Activated CD8-positive, alpha-beta memory T cell treated with anti-CD3 and anti-CD28 coated beads for 1 hour (primary cell): ENCODE data around the gene SMG9.

Source experiments
- DNase-seq, 2 donors: peaks; one replicate each; pipeline ENCODE4 v3.0.0-alpha.2; 2020; ENCODE audit warnings: low read depth in 1 of 2; ENCODE audit errors: extremely low read depth in 1 of 2

The SMG9 gene, protein sequence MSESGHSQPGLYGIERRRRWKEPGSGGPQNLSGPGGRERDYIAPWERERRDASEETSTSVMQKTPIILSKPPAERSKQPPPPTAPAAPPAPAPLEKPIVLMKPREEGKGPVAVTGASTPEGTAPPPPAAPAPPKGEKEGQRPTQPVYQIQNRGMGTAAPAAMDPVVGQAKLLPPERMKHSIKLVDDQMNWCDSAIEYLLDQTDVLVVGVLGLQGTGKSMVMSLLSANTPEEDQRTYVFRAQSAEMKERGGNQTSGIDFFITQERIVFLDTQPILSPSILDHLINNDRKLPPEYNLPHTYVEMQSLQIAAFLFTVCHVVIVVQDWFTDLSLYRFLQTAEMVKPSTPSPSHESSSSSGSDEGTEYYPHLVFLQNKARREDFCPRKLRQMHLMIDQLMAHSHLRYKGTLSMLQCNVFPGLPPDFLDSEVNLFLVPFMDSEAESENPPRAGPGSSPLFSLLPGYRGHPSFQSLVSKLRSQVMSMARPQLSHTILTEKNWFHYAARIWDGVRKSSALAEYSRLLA

DNA sequence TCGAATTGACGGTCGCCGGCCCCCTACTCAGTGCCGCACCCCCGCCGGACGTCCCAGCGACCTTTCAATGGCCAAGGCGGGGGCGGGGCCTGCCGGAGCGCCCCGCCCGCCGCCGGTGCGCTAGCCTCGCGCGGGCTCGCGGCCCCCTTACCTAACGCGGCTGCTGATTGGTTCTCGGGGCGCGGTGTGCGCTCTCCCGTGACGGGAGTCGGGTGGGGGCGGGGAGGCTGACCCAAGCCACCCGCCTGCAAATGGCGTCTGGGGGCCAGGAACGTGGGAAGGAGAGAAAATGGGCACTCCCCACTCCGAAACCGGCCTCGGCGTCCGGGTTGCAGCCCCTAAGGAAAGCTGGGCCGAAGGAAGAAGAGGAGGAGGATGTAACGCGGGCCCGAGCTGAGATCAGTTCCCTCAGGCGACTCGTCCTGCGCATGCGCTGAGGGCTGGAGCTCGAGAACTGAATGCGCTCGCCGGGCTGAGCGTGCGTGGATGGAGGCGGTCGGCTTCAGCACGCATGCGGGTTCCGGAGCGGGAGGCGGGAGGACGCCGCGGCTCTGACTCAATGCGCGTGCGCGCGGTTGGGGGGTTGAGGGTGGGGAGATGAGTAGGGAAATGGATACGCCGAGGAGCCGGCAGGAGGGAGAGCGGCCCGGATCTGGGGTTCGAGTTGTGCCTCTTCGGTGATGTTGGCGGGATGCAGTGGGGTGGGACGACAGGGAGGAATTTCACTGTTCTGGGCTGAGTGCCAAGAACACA lies at the start of gene SMG9:
SMG9 (minus strand) TSS at position 460 of the 753 bp plus-strand sequence. CDS start 4,221 bp downstream, outside the sequence.
- DNase-seq: peak; percentile 95 to 99

DNA sequence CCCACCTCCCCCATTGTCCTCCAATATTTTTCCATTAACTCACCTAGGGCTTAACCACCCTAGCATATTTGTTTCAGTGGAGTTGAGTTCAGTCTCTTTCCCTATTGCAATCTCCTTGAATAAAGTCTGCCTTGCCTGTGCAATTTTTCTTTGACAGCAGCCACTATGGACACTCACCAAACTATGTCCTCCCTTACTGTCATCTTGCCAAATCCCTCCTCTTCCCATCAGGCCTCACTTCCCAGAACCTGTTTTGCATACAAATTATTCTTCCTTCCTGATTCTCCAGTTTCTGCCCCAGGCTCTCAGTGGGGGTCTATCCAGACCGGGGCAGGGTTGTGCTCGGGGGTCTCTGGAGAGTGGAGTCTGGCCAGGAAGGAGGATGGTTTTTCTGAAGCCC lies 49.7 kb upstream of the SMG9 start:
- no peak for DNase-seq

DNA sequence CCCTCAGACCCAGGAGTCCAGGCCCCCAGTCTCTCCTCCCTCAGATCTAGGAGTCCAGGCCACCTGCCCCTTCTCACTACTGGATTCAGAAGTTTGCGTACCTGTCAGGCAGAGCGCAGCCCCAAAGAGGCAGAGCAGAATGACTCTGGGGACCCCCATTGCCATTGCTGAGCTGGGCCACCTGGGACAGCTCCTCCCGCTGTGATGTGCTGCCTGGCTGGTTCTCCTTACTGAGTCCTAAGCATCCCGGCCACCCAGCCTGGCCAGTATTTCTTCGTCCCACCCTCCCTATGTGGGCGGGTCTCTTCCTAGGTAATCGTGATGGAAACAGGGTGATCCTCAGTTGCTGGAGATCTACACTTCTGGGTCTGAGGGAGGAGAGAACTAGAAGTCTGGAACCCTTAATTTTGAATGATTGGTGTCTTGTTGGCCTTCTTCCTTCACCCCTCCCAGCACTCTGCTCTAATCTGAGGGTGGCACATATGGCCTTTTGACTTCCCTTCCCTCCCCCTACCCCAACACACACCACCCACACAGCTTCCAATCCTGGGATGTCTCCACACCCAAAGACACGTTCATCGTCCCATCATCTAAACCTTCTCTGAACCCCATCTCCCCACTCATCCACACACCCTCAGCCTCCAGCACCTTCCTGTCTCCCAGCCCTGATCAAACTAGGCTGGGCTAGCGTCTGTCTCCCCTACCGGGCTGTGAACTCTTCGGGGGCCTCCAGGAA lies 47.6 kb upstream of the SMG9 start, which contains the start of gene LYPD5:
LYPD5 (minus strand) TSS at position 232 of the 736 bp plus-strand sequence; CDS start at position 165, 67 bp downstream.
- no peak for DNase-seq

DNA sequence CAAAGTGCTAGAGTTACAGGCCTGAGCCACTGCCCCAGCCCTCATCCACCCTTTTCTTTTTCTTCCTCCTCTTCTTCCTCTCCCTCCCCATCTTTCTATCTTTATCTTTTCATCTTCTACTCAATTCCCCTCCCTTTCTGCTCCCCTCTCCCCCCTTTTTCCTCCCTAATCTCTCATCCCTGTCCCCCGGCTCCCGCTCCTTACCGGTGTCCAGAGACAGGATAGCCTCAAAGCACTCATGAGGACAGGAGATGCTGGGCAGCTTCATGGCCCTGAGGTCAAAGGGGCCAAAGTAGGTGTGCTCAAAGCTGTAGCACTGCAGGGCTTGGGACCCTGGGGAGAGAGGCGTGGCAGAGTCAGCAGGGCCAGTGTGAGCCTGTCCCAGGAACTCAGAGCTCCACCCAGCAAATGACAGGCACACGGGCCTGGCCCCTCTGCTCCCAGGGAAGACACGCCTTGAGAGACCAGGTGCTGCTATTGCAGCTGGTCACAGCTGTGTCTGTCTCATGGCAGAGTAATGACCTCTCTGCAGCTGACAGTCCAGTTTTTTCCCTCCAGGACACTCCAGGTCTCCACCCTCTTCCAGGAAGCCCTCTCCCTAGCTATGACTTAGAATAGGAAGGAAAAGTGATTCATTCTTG lies 44.9 kb upstream of the SMG9 start:
- DNase-seq: no peak

DNA sequence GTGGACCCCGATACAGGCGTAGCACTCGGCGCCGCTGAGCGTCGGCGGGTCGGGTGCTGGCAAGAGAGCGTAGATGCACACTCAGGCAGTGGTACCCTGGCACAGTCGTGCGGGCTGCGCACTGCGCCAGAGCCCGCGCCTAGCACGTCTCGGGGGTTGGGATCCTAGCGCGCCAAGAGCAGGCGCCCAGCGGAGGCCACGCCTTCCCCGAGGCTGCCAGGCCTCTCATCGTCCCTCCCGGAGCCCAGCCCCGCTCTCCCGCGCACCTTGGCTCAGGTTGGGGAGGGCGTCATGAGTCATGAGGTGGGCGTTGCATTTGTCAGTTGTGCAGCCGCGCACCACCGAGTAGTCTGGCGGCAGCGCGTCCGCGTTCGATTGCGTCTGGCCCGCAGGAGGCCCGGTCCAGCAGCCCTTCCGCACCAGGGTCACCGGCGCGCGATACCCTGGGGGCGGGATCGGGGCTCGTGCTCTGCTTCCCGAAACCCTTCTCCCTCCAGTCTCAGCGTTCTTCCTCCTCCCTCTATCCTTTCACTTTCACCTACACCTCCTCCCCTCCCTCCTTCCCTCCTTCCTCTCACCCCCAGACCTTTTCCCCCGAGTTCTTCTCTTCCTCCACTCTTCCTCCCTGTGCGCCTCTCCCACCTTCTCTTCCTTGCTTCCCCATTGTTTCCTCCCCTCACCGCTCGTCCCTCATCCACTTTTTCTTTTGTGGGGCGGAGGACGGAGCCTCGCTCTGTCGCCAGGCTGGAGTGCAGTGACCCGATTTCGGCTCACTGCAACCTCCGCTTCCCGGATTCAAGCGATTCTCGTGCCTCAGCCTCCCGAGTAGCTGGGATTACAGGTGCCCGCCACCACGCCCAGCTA lies 44.0 kb upstream of the SMG9 start:
- DNase-seq: peak in 1 of 2 donors; percentile 40

DNA sequence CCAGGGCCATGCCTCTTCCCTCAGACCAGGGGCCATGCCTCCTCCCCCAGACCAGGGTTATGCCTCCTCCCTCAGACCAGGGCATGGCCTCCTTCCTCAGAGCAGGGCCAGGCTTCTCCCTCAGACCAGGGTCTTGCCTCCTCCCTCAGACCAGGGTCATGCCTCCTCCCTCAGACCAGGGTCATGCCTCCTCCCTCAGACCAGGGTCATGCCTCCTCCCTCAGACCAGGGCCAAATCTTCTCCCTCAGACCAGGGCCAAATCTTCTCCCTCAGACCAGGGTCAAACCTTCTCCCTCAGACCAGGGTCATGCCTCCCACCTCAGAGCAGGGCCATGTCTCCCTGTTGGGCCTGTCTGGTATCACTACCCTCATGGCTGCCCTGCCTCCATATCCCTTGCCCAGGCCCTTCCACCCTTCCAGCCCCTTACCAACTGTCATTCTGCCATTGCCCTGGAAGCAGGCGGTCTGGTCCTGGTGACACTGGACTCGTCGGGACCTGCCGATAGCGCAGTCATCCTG lies 43.3 kb upstream of the SMG9 start:
- no peak for DNase-seq

DNA sequence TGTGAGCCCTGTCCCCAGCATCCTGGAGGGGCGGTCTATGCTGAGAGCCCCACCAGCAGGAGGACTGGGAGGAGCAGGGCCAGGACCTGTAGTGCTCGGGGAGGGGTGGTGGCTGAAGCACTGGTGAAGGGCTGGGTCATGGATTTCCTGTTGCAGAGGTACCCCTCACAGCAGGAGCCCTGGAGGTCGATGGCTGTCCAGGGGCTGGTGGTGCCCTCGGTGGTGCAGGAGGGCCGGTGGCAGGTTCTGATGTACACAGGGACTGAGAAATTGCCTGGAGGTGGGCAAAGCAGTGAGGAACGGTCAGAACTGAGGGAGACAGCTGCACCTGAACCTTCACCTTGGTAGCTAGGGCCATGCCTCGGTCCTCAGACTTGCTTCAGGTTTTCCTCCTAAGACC lies 42.8 kb upstream of the SMG9 start:
- DNase-seq: no peak

DNA sequence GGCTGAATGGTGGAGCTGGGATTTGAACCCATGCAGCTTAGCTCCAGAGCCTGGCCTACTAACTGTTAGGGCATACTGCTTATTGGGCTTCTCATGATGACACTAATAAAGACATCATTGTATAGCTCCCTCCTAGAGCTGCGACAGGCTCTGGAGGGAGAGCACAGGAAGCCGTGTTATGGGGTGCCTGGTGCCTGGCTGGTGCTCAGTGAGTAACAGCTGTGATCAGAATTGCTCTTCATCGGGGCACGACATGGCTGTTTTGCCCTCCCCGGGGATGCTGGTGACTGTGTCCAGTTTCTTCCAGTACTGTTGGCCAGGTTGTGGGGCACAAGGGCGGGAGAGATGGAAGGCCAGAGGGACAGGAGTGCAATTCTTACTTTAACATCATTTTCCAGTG lies 42.4 kb upstream of the SMG9 start:
- no peak for DNase-seq

DNA sequence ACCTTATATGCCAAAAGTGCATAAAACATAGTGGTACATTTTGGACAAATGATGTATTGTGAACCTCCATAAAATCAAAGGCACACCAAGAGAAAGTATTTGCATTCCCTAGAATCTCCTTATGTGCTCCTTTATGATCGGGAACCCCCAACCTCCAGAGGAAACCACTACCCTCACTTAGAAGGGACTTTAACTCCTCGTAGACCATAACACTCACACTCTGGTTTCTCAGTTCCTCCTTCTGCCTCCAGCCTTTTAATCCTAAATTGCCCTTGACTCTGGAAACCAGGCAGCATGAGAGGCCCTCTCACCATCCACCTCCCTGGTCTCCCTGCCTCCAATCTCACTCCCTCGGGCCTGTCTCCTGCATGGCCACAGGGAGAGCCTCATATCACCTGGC lies 35.8 kb upstream of the SMG9 start:
- no peak for DNase-seq

DNA sequence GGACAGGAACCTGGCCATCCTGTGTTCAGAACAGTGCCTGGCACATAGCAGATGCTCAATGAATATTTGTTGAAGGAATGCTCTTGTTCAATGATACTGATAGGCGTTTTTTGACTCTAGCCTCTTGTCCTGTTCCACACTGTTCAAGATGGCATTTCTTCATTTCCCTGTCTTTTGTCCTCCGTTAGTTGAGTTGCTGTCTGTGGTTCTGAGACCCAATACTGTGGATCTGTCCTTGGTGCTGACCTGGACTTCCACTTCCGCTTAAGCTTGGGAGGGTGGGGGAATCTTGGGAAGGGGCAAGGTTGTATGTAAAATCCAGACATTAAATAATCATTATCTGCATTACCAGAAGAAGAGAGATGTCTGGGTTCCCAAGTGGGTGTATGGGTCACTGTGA lies 34.3 kb upstream of the SMG9 start:
- no peak for DNase-seq

DNA sequence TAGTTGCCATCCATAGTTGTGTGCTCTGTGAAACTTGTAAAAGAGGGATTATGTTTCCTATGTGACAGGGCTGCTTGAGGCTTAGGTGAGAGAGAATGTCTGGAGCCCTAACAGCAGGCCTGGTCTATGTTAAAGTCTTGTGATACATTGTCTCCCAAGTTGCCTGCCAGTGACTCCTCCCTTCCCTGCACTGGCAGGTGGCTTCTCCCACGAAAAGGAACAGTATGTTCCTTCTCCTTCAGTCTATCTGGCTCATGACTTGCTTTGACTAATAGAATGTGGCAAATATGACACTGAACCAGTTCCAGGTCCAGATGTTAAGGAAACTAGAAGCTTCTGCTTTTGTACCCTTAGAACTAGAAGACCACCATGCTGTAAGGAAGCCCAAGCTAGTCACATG lies 31.9 kb upstream of the SMG9 start:
- DNase-seq: no peak

DNA sequence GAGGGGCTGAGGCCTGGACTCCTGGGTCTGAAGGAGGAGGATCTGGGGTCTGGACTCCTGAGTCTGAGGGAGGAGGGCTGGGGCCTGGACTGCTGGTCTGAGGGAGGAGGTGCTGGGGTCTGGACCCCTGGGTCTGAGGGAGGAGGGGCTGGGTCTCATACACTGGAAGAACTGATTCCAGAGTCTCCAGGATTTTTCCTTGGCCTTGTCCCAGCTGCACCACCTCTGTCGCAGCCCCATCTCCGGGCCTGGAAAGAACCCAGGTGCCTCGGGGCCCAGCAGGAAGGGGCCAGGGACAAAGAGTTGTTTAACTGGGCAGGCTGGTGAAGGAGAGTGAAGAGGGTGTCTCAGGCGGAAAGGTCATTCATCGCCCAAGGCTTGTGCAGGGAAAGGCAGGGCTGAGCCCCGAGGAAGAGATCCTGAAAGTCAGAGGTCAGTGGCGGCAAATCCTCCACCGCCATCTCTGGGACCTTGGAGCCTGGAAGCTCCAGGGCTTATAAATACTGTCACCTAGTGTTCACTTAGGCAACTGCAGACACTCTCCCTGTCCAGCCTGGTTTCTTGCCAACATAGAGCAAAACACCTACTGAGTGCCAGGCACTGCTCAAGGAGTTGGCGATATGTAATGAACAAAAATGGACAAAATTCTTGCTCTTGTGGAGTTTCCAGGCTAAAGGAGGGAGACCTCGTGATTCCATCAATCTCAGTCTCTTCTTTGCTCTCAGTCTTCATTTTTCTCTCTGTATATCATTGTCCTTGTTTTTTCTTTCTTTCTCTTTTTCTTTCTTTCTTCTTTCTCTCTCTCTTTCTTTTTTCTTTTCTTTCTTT lies 30.4 kb upstream of the SMG9 start:
- DNase-seq: no peak

DNA sequence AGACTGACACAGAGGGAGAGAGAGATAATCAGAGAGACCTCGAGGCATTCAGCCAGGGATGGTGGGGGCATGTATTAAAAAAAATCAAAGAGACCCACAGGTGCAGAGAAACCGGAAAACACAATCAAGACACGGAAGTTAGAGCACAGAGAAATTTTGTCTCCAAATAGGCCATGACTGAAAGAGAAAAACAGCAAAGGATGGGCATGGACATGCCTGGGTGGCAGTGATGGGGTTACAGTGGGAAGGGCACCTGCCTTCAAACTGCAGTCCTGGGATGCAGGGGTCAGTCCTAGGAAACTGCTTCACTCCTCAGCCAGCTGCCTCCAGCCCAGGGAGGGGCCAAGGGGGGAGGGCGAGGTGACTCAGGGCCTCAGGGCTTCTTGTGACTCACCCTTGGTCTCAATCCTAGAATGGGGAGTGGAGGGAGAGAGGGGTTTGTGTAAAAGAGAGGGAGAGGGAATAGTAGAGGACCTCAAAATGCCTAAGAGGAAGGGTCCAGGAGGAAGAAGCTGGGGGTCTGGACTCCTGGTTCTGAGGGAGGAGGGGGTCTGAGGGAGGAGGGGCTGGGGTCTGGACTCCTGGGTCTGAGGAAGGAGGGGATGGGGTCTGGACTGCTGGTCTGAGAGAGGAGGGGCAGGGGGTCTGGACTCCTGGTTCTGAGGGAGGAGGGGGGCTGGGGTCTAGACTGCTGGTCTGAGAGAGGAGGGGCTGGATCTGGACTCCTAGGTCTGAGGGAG lies 29.6 kb upstream of the SMG9 start:
- peak in 1 of 2 donors; percentile 41 for DNase-seq

DNA sequence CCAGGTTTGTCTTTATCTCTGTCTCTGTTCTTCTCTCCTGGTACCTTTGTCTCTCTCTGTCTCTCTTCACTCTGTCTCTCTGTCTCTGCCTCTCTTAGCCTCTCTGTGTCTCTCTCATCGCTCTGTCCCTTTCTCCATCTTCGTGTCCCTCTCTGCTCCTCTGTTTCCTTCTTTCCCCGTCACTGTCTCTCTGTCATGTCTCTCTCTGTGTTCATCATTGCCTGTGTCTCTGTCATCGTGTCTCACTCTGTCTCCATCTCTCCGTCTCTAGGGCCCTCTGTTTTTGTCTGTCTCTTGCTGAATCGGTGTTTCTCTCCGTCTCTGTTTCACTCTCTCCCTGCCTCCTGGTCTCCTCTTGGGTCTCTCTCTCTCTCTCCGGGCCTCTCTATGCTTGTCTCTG lies 28.9 kb upstream of the SMG9 start:
- no peak for DNase-seq

DNA sequence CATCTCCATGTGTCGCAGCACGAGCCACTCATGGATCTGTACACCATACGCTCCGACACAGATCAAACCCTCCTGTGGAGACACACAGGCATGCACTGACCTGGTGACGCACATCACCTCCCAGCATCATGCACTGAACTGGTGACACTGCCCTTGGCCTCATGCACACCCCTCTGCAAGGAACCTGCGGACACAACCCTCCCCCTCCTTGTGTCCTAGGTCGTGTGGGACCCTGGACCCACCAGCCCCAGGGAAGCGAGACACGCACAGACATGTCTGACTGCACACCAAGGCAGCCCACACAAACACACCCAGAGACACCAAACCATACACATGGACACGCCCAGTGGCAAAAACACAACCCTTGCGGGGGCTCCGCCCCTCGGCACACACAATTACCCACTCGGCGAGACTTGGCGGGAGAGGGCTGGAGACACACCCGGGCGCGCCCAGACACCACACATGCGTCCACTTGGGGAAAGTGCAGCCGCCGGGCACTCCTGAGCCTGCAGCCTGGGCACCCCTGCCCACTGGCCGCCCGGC lies 28.0 kb upstream of the SMG9 start:
- no peak for DNase-seq

DNA sequence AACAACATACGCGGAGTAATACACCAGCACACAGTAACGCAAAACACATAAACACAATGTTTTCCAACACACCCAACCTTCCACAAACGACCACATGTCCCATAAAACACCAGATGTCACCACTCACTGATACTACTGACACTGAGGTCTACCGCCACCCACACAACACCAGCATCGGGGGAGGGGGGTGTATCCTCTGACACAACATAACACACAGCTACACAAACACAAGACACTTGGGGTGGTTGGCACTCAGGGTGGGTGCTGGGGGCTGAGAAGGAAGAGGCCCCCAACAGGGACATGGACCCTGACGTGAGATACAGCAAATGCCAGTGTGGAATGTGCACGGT lies 27.5 kb upstream of the SMG9 start:
- DNase-seq: no peak

DNA sequence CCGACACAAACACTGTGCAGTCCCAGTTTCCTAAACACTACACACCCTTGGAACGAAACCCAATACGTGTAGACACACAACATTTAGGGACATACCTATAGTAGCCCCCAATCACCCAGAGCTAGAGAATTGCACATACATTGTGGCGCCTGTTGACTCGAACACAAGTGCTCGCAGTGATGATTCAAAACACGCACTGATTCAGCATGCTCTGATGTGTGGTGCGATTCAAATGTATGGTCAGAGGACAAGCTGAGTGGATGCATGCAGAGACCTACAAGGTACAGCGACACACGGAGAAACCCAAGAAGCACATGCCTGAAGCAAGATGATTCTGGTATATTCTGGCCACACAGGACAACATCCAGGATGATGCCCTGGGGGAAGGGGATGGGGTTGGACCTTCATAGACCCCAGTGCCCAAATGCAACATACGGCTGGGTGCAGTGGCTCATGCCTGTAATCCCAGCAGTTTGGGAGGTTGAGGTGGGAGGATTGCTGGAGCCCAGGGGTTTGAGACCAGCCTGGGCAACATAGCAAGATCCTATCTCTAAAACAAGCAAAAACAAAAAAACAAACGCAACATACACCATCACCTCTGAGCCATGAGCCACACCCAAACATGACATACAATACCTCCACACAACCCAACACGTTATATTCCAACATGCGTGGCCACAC lies 27.0 kb upstream of the SMG9 start:
- no peak for DNase-seq
